ENCODE results near the gene ZNF593. TPM values are rescaled to one million over a fixed set of nuclear protein-coding genes. Genes with fewer than 3 reads are reported as not detected.
A peak's percentile ranks its signal among the peaks of the same experiment; 100 is the strongest.

The ZNF593 gene
- total RNA-seq, 2 donors from 2014 or later: 20.4 to 52.4 TPM

DNA sequence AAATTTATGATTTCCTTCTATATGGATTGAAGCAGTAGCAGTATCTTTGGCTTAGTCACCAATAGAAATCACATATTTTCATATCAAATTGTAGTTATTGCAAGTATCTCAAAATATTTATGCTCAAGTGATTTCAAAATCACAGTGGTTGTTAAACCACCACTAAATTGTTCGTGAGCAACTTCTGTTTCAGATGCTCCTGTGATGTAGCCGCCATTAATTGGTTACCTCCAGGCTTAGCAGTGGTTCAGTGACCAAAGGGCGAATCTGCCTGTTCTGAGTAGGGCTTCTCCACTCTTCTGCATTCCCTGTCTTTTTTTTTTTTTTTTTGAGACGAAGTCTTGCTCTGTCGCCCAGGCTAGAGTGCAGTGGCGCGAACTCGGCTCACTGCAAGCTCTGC is 5.6 kb downstream of the ZNF593 start:
- Mint-ChIP-seq H3K27me3 (no peaks in the 10 kb centered on the region), H3K27ac (no peak overlapping the region), H3K4me1 (no peaks in the 10 kb centered on the region), H3K36me3 (ENCODE audit: low read depth) (peaks cover 11% of the 10 kb centered on the region), H3K4me3 (no peak overlapping the region), H3K9me3 (no peaks in the 10 kb centered on the region)
- no peak for ATAC-seq (replicated peaks)

DNA sequence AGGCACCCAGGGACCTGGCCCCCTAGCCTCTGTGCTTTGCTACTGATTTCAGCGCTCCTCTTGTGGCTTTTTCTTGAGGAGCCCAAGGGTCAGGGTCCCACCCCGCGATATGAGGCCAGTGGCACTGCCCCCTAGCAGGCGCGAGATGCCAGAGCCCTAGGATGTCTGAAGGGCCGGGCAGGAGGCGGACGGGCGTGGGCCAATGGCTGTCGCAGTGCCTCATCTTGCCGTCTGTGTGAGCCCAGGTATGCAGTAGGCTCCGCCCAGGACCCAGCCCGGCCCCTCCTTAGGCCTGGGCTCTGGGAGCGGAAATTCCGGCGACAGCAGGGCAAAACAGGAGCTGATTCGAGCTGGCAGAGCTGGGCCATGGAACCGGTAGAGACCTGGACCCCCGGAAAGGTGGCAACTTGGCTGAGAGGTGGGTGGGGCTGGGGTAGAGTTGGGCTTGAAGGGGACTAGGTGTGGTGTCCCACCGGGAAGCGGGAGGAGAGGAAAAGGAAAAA is 7.5 kb downstream of the ZNF593 start, which contains the start of gene CNKSR1:
CNKSR1 (plus strand) TSS at position 310 of the 503 bp plus-strand sequence; CDS start at position 367, 57 bp downstream.
- ATAC-seq (replicated peaks): no peak
- no peak within 1 kb of the TSS for H3K27ac Mint-ChIP-seq
- H3K4me3 Mint-ChIP-seq: no peak within 1 kb of the TSS
- H3K9me3 Mint-ChIP-seq: no peaks in the 10 kb centered on the region
- H3K4me1 Mint-ChIP-seq: no peaks in the 10 kb centered on the region
- no peaks in the 10 kb centered on the region for H3K27me3 Mint-ChIP-seq
- H3K36me3 Mint-ChIP-seq (ENCODE audit: low read depth): peaks cover 4% of the 10 kb centered on the region

DNA sequence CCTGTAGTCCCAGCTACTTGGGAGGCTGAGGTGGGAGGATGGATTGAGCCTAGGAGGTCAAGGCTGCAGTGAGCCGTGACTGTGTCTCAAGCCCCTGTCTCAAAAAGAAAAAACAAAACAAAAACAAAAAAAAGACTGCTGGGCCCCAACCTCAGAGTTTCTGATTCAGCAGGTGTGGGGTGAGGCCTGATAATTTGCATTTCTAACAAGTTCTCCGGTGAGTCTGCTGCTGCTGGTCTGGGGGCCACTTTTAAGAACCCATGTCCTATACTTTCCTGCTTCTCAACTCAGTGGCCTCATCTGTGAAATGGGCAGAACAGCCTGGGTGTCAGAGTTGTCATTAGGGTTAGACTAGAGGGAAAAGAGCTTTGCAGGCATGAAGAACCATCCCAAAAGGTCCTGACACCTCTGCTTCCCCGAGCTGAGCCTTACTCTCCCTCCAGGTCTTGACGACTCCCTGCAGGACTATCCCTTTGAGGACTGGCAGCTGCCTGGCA is 10.3 kb downstream of the ZNF593 start:
- H3K4me3 Mint-ChIP-seq: no peak overlapping the region
- H3K36me3 Mint-ChIP-seq (ENCODE audit: low read depth): no peaks in the 10 kb centered on the region
- no peak overlapping the region for H3K27ac Mint-ChIP-seq
- no peaks in the 10 kb centered on the region for H3K27me3 Mint-ChIP-seq
- no peaks in the 10 kb centered on the region for H3K4me1 Mint-ChIP-seq
- H3K9me3 Mint-ChIP-seq: no peaks in the 10 kb centered on the region
- no peak for ATAC-seq (replicated peaks)

DNA sequence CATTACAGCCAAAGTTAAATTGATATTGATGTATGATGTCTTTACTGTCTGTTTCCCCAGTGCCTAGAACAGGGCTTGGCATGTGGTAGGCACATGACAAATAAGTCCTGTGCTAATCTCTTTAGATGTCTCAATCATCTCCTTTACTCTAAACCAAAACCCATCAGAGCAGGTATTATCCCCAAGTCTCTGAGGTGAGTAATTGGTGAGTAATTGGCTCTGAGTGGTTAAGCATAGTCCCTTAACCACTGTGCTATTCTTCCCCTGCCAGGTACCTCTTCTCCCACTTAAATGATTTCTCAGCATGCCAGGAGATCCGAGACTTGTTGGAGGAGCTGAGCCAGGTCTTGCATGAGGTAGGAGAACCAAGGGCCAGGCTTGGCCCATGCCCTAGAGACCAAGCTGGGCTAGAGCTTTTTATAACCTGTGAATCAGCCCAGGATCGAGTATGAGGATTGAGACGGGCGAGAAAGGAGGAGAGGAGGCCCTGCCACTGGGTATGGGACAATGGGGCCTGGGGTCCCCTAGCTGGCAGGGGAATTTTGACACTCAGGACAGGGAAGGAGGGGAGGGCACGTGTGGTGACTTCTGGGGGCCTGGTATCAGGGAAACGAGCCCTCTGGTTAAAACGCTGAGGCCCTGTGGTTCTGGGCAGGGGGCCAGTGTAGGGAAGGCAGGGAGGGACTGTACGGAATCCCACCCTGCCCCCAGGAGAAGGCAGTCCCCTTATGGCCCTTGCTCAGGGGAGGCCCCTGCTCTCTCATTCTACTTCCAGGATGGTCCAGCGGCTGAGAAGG is 12.1 kb downstream of the ZNF593 start:
- Mint-ChIP-seq H3K27me3 (no peaks in the 10 kb centered on the region), H3K27ac (no peak overlapping the region), H3K36me3 (ENCODE audit: low read depth) (no peaks in the 10 kb centered on the region), H3K4me1 (no peaks in the 10 kb centered on the region), H3K4me3 (no peak overlapping the region), H3K9me3 (no peaks in the 10 kb centered on the region)
- ATAC-seq (replicated peaks): peak; percentile 96

DNA sequence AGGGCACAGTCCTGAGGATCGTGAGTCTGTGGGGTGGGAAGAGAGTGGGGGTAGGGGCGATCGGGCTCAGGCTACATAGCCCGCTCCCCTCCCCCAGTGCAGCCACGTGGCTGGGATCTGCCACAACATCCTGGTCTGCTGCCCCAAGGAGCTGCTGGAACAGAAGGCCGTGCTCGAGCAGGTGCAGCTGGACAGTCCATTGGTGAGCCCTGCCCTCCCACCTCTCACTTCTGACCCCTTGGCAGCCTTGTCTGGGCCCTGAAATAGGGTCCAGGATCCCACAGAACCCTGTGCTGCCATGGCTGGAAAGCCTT is 12.6 kb downstream of the ZNF593 start:
- Mint-ChIP-seq H3K4me1 (no peaks in the 10 kb centered on the region), H3K27me3 (no peaks in the 10 kb centered on the region), H3K27ac (no peak overlapping the region), H3K4me3 (no peak overlapping the region), H3K36me3 (ENCODE audit: low read depth) (no peaks in the 10 kb centered on the region), H3K9me3 (no peaks in the 10 kb centered on the region)
- ATAC-seq (replicated peaks): no peak

DNA sequence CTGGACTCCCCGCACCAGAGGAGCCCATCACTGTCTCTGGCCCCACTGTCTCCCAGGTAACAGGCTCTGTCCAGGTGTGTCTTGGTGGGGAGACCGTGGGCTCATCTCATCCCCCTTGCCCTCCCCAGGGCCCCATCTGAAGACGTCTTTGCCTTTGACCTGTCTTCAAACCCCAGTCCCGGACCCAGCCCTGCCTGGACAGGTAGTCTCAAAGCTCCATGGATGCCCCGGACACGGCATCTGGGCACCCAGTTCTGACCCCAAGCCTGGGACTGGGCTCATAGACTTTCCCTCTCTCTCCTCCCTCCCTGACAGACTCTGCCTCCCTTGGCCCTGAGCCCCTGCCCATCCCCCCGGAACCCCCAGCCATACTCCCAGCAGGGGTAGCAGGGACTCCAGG is 14.4 kb downstream of the ZNF593 start:
- Mint-ChIP-seq H3K9me3 (no peaks in the 10 kb centered on the region), H3K27ac (no peak overlapping the region), H3K4me1 (no peaks in the 10 kb centered on the region), H3K36me3 (ENCODE audit: low read depth) (no peaks in the 10 kb centered on the region), H3K27me3 (no peaks in the 10 kb centered on the region), H3K4me3 (no peak overlapping the region)
- no peak for ATAC-seq (replicated peaks)

DNA sequence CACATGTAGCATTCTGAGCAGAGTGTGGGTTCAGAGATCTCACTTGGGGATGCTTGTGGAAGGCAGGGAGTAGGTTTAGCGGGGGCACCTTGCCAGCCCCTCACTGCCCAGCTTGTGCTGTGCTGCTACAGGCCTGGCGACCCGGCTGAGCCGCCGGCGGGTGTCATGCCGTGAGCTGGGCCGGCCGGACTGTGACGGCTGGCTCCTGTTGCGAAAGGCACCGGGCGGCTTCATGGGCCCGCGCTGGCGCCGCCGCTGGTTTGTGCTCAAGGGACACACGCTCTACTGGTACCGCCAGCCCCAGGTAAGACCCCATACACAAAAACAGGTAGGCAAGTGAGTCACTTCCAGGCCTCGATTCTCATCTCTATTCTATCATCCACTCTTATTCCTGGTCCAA is 15.2 kb downstream of the ZNF593 start:
- Mint-ChIP-seq H3K36me3 (ENCODE audit: low read depth) (no peaks in the 10 kb centered on the region), H3K4me1 (no peaks in the 10 kb centered on the region), H3K9me3 (no peaks in the 10 kb centered on the region), H3K27ac (no peak overlapping the region), H3K4me3 (no peak overlapping the region), H3K27me3 (no peaks in the 10 kb centered on the region)
- no peak for ATAC-seq (replicated peaks)

DNA sequence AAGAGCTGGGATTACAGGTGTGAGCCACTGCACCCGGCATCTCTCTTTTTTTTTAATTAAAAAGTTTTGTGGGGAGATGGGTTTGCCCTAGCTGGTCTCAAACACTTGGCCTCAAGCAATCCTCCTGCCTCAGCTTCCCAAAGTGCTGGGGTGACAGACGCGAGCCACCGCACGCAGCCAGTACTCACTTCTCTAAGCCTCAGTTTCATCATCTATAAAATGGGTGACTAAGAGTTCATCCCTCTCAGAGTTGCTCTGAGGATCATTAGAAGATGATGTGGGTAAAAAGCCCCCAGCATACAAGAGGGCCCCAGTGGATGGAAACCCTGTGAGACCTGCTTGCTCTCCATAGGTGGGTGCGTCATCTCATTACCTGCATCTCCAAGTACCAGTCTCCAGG is 18.2 kb downstream of the ZNF593 start:
- H3K27me3 Mint-ChIP-seq: no peaks in the 10 kb centered on the region
- no peaks in the 10 kb centered on the region for H3K36me3 Mint-ChIP-seq (ENCODE audit: low read depth)
- H3K9me3 Mint-ChIP-seq: no peaks in the 10 kb centered on the region
- peaks cover 9% of the 10 kb centered on the region for H3K4me1 Mint-ChIP-seq
- H3K4me3 Mint-ChIP-seq: no peak overlapping the region
- no peak overlapping the region for H3K27ac Mint-ChIP-seq
- no peak for ATAC-seq (replicated peaks)

DNA sequence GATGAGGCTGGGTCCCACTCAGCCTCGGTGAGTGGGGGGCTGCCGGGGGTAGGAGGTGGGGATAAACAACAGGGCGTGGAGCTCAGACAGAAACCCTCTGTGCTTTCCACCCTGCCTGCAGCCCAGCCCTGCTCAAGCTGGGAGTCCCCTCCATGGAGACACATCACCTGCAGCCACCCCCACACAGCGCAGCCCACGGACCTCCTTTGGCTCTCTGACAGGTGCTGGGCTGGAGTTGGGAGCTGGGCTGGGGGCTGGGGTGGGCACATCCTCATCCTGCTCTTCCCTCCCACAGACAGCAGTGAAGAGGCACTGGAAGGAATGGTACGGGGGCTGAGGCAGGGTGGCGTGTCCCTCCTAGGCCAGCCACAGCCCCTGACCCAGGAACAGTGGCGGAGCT is 18.8 kb downstream of the ZNF593 start:
- H3K27me3 Mint-ChIP-seq: no peaks in the 10 kb centered on the region
- peaks cover 9% of the 10 kb centered on the region for H3K4me1 Mint-ChIP-seq
- no peaks in the 10 kb centered on the region for H3K9me3 Mint-ChIP-seq
- H3K36me3 Mint-ChIP-seq (ENCODE audit: low read depth): no peaks in the 10 kb centered on the region
- H3K4me3 Mint-ChIP-seq: no peak overlapping the region
- ATAC-seq (replicated peaks): no peak
- H3K27ac Mint-ChIP-seq: no peak overlapping the region

DNA sequence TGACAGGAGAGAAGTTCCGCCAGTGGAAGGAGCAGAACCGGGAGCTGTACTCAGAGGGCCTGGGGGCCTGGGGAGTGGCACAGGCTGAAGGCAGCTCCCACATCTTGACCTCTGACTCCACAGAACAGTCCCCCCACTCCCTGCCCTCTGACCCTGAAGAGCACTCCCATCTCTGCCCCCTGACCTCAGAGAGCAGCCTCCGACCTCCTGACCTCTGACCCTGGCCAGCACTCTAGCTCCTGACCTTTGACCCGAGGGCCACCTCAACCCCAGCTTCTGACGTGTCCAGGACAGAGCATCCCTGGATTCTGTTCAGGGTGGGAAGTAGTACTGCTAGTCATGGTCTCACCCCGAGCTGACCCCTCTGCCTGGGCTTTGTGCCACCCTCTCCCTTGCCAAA is 19.6 kb downstream of the ZNF593 start:
- H3K4me1 Mint-ChIP-seq: peaks cover 9% of the 10 kb centered on the region
- no peaks in the 10 kb centered on the region for H3K36me3 Mint-ChIP-seq (ENCODE audit: low read depth)
- H3K27me3 Mint-ChIP-seq: no peaks in the 10 kb centered on the region
- H3K27ac Mint-ChIP-seq: peak overlapping the region; percentile 38
- no peak for ATAC-seq (replicated peaks)
- H3K9me3 Mint-ChIP-seq: no peaks in the 10 kb centered on the region
- no peak overlapping the region for H3K4me3 Mint-ChIP-seq

DNA sequence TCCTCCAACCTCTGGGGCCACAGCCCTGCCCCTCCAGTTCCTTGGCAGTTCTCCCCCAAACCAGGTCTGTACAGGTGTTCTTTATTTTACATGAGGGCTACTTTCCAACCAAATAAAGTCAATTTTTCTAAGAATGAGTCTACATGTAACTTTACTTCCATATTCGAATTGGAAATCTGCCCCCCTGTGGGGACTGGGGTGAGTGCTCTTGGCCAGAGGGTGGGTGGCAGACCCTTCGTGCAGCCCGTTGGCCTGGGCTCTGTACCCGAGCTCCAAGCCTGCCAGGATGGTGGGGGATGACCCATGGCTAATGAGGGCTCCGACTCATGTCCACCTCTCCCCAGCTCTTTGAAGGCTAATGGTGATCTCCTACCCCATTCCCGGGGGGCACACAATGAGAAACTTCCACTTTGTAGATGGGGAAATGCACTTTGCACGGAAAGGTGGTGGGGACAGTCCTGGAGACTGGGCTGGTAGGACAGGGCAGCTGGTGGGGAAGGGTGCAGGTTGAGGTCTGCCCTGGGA is 20.1 kb downstream of the ZNF593 start:
- H3K4me3 Mint-ChIP-seq: no peak overlapping the region
- no peak for ATAC-seq (replicated peaks)
- H3K9me3 Mint-ChIP-seq: no peaks in the 10 kb centered on the region
- peak overlapping the region; percentile 38 for H3K27ac Mint-ChIP-seq
- H3K27me3 Mint-ChIP-seq: no peaks in the 10 kb centered on the region
- no peaks in the 10 kb centered on the region for H3K36me3 Mint-ChIP-seq (ENCODE audit: low read depth)
- H3K4me1 Mint-ChIP-seq: peaks cover 9% of the 10 kb centered on the region

DNA sequence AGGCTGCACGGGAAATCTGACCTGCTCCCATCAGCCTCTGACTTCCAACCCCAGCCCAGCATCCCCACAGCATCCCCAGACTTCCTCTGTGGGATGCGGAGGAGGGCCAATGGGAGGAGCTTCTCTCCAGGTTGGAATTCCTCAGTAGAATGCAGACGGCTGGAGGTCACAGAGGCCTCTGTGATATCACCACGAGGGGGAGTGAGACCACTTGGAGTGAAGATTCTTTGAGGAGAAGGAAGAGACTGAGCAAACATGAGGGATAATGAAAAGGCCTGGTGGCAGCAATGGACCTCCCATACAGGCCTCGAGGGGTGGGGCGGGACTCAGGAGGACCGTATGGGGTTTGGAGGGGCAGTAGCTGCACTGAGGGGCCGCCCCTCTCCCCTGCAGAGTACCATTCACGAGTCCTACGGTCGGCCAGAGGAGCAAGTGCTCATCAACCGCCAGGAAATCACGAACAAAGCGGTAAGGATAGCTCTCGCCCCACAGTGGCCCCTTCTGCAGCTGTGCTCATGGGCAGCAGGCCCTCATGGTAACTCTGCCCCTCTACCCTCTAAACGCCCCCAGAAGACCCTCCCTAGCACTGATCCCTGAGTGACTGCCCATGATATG is 20.8 kb downstream of the ZNF593 start, which contains the start of gene CATSPER4:
CATSPER4 (plus strand) TSS at position 230 of the 615 bp plus-strand sequence; CDS start at position 256, 26 bp downstream.
- peak within 1 kb of the TSS; percentile 38 for H3K27ac Mint-ChIP-seq
- no peak within 1 kb of the TSS for H3K4me3 Mint-ChIP-seq
- no peak for ATAC-seq (replicated peaks)
- H3K9me3 Mint-ChIP-seq: no peaks in the 10 kb centered on the region
- H3K36me3 Mint-ChIP-seq (ENCODE audit: low read depth): no peaks in the 10 kb centered on the region
- no peaks in the 10 kb centered on the region for H3K27me3 Mint-ChIP-seq
- peaks cover 9% of the 10 kb centered on the region for H3K4me1 Mint-ChIP-seq

DNA sequence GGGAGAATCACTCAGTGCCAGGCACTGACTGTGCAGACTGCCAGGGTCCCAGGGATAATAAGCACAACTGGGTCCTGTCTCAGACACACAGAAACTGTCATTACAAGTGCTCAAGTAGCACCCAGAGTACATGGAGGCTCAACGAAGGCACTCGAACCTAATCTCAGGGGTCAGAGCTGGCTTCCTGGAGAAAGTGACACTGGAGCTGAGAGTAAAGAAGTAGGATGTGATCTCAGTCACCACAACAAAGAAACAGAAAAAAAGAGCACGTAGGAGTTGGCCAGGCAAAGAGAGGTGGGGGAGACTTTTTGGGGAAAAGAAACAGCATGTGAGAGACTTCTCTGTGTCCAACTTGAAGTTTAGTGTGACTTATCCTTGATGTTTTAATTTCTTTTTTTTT is 22.0 kb downstream of the ZNF593 start:
- peak overlapping the region; percentile 77 for H3K27ac Mint-ChIP-seq
- peaks cover 9% of the 10 kb centered on the region for H3K4me1 Mint-ChIP-seq
- ATAC-seq (replicated peaks): peak; percentile 82
- H3K9me3 Mint-ChIP-seq: no peaks in the 10 kb centered on the region
- H3K27me3 Mint-ChIP-seq: no peaks in the 10 kb centered on the region
- no peaks in the 10 kb centered on the region for H3K36me3 Mint-ChIP-seq (ENCODE audit: low read depth)
- H3K4me3 Mint-ChIP-seq: peak overlapping the region; percentile 39

DNA sequence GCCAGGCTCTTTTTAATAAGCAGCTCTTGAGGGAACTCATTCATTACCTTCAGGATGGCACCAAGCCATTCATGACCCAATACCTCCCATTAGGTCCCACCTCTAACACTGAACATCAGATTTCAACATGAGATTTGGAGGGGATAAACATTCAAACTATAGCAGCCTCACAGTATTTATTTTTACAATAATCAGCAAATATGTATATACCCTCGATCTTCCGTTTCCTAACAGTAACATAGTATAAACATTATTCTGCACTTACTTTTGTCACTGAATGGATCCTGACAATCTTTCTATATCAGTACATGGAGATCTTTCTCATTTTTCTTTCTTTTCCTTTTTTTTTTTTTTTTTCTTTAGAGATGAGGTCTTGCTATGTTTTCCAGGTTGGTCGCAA is 26.1 kb downstream of the ZNF593 start:
- no peak overlapping the region for H3K27ac Mint-ChIP-seq
- peaks cover 14% of the 10 kb centered on the region for H3K4me1 Mint-ChIP-seq
- no peak overlapping the region for H3K4me3 Mint-ChIP-seq
- no peaks in the 10 kb centered on the region for H3K9me3 Mint-ChIP-seq
- no peak for ATAC-seq (replicated peaks)
- H3K27me3 Mint-ChIP-seq: no peaks in the 10 kb centered on the region
- no peaks in the 10 kb centered on the region for H3K36me3 Mint-ChIP-seq (ENCODE audit: low read depth)

DNA sequence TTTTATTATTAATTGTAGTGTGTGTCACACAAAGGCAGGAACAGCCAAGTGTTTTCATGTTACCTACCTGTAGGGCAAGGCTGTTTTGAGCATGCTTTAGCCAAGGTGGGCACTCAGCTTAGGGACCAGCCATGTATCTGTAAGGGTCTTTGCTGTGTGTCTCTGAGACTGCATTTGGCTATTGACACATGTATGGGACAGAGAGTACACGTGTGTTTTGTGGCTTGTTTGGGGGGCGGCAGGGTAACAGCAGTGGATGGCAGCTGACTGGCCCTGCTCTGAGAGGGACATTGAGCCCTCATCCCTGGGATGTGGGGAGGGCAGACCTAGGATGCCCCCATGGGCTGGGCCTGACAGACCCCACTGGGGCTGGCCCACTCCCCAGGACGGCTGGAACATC is 27.6 kb downstream of the ZNF593 start:
- Mint-ChIP-seq H3K9me3 (no peaks in the 10 kb centered on the region), H3K27ac (no peak overlapping the region), H3K4me1 (peaks cover 12% of the 10 kb centered on the region), H3K36me3 (ENCODE audit: low read depth) (no peaks in the 10 kb centered on the region), H3K4me3 (no peak overlapping the region), H3K27me3 (no peaks in the 10 kb centered on the region)
- ATAC-seq (replicated peaks): no peak
